Measurements from ENCODE around the gene PDSS1. TPM values are rescaled to one million over a fixed set of nuclear protein-coding genes. Genes with fewer than 3 reads are reported as not detected.

PDSS1 gene
- total RNA-seq, 1 donor from 2014 or later = 18.4 TPM

- Histone ChIP-seq H3K4me1 (peaks cover 22% of the 10 kb centered on the region), H3K4me3 (no peak overlapping the region), H3K36me3 (no peaks in the 10 kb centered on the region), H3K27ac (no peak overlapping the region), H3K9me3 (no peaks in the 10 kb centered on the region), H3K27me3 (no peaks in the 10 kb centered on the region)
- TF ChIP-seq CTCF (IDR thresholded peaks at IDR 0.05) (no peak), POLR2A (IDR thresholded peaks at IDR 0.05) (no peak)
- intact Hi-C loops (cut with DNase I) = no loop called here
- DNase-seq (ENCODE audit: extremely low spot score in 2 of 2) = no peak
Measured at GRCh38 chr10:26776258-26776657, 78.8 kb downstream of the PDSS1 start.

- intact Hi-C loops (cut with DNase I) = no loop called here
- Histone ChIP-seq H3K9me3 (no peaks in the 10 kb centered on the region), H3K27me3 (no peaks in the 10 kb centered on the region), H3K4me3 (no peak overlapping the region), H3K27ac (no peak overlapping the region), H3K36me3 (no peaks in the 10 kb centered on the region), H3K4me1 (peaks cover 36% of the 10 kb centered on the region)
- no peak for DNase-seq (ENCODE audit: extremely low spot score in 2 of 2)
- TF ChIP-seq POLR2AphosphoS5 (IDR thresholded peaks at IDR 0.05; ENCODE audit: insufficient read depth in 1 of 2, low read depth in 1 of 2) = no peak
- no peak for TF ChIP-seq CTCF (IDR thresholded peaks at IDR 0.05)
- TF ChIP-seq POLR2A (IDR thresholded peaks at IDR 0.05) = no peak
Measured at GRCh38 chr10:26777686-26778085, 80.2 kb downstream of the PDSS1 start.

- Histone ChIP-seq H3K27ac (no peak overlapping the region), H3K36me3 (no peaks in the 10 kb centered on the region), H3K9me3 (no peaks in the 10 kb centered on the region), H3K4me3 (no peak overlapping the region), H3K27me3 (no peaks in the 10 kb centered on the region), H3K4me1 (peaks cover 53% of the 10 kb centered on the region)
- intact Hi-C loops (cut with DNase I) = no loop called here
- no peak for TF ChIP-seq CTCF (IDR thresholded peaks at IDR 0.05)
- TF ChIP-seq POLR2A (IDR thresholded peaks at IDR 0.05) = no peak
- TF ChIP-seq POLR2AphosphoS5 (IDR thresholded peaks at IDR 0.05; ENCODE audit: insufficient read depth in 1 of 2, low read depth in 1 of 2) = no peak
- DNase-seq (ENCODE audit: extremely low spot score in 2 of 2) = no peak
Measured at GRCh38 chr10:26779176-26779860, 81.8 kb downstream of the PDSS1 start.

GRCh38 chr10:26780106-26780792 lies 82.7 kb downstream of the PDSS1 start:
- peaks cover 62% of the 10 kb centered on the region for H3K4me1 ChIP-seq
- intact Hi-C loops (cut with DNase I) = no loop called here
- no peak overlapping the region for H3K4me3 ChIP-seq
- no peak for DNase-seq (ENCODE audit: extremely low spot score in 2 of 2)
- no peaks in the 10 kb centered on the region for H3K27me3 ChIP-seq
- H3K36me3 ChIP-seq = no peaks in the 10 kb centered on the region
- no peak overlapping the region for H3K27ac ChIP-seq
- TF ChIP-seq CTCF (IDR thresholded peaks at IDR 0.05) = no peak
- no peak for TF ChIP-seq POLR2AphosphoS5 (IDR thresholded peaks at IDR 0.05; ENCODE audit: insufficient read depth in 1 of 2, low read depth in 1 of 2)
- TF ChIP-seq POLR2A (IDR thresholded peaks at IDR 0.05) = no peak
- H3K9me3 ChIP-seq = no peaks in the 10 kb centered on the region
